Astrocyte (in vitro differentiated cells and primary cell): ENCODE measurements around the gene ARPC5. TPM values are rescaled to one million over a fixed set of nuclear protein-coding genes. Genes with fewer than 3 reads are reported as not detected.

ENCODE experiments used
- DNase-seq: peaks from one replicate; pipeline ENCODE4 v3.0.0-alpha.2; 2010; ENCODE audit warnings: low read depth
- FAIRE-seq: peaks from 2 replicates; lab custom pipeline; 2011; peaks lifted over from hg19 to GRCh38; lab: Jason Lieb, UNC
- H2AFZ ChIP-seq: 2 replicates; pipeline ENCODE4 v1.6.0; 2012; ENCODE audit warnings: low read depth, low read length, inconsistent platforms
- H3K27ac ChIP-seq: 2 replicates; pipeline ENCODE4 v1.5.1; 2011; ENCODE audit warnings: low read depth, low read length, inconsistent platforms
- H3K27me3 ChIP-seq: 2 replicates; pipeline ENCODE4 v1.6.0; 2011; ENCODE audit warnings: low read length, inconsistent platforms; ENCODE audit not compliant: insufficient read depth
- H3K36me3 ChIP-seq: 2 replicates; pipeline ENCODE4 v1.5.1; 2011; ENCODE audit warnings: low read length, inconsistent platforms; ENCODE audit not compliant: insufficient read depth
- H3K4me1 ChIP-seq: 2 replicates; pipeline ENCODE4 v1.5.1; 2011; ENCODE audit warnings: low read length, inconsistent platforms; ENCODE audit not compliant: insufficient read depth
- H3K4me2 ChIP-seq: 2 replicates; pipeline ENCODE4 v1.6.0; 2012; ENCODE audit warnings: low read length, inconsistent platforms
- H3K4me3 ChIP-seq: 2 replicates; pipeline ENCODE4 v1.5.1; 2011; ENCODE audit warnings: low read depth, mild to moderate bottlenecking, low read length, inconsistent platforms; ENCODE audit not compliant: insufficient read depth
- H3K79me2 ChIP-seq: 2 replicates; pipeline ENCODE4 v1.6.0; 2012; ENCODE audit warnings: mild to moderate bottlenecking, low read length, inconsistent platforms; ENCODE audit not compliant: insufficient read depth
- H3K9ac ChIP-seq: 2 replicates; pipeline ENCODE4 v1.6.0; 2012; ENCODE audit warnings: mild to moderate bottlenecking, low read length, inconsistent platforms
- H3K9me3 ChIP-seq: 2 replicates; pipeline ENCODE4 v1.5.1; 2012; ENCODE audit warnings: low read depth, mild to moderate bottlenecking, low read length, inconsistent platforms; ENCODE audit not compliant: insufficient read depth
- H4K20me1 ChIP-seq: 2 replicates; pipeline ENCODE4 v1.6.0; 2012; ENCODE audit warnings: low read length, inconsistent platforms; ENCODE audit not compliant: insufficient read depth
- H3K27ac Mint-ChIP-seq: one replicate; pipeline ENCODE4 v1.8.0; 2021; ENCODE audit warnings: mild to moderate bottlenecking, mixed read lengths; ENCODE audit not compliant: unreplicated experiment
- H3K27me3 Mint-ChIP-seq: one replicate; pipeline ENCODE4 v1.8.0; 2021; ENCODE audit warnings: low read depth, mixed read lengths; ENCODE audit not compliant: unreplicated experiment
- H3K36me3 Mint-ChIP-seq: one replicate; pipeline ENCODE4 v1.8.0; 2021; ENCODE audit warnings: low read depth, mixed read lengths; ENCODE audit not compliant: unreplicated experiment
- H3K4me1 Mint-ChIP-seq: one replicate; pipeline ENCODE4 v1.8.0; 2021; ENCODE audit warnings: low read depth, mixed read lengths; ENCODE audit not compliant: unreplicated experiment
- H3K4me3 Mint-ChIP-seq: one replicate; pipeline ENCODE4 v1.8.0; 2021; ENCODE audit warnings: mild to moderate bottlenecking, moderate library complexity, mixed read lengths; ENCODE audit not compliant: unreplicated experiment
- H3K9me3 Mint-ChIP-seq: one replicate; pipeline ENCODE4 v1.8.0; 2021; ENCODE audit warnings: mild to moderate bottlenecking, mixed read lengths; ENCODE audit not compliant: unreplicated experiment
- CTCF ChIP-seq: IDR thresholded peaks from 2 replicates; pipeline ENCODE4 v1.5.1; 2011; ENCODE audit warnings: low read depth, mild to moderate bottlenecking, inconsistent platforms, low read length, moderate library complexity; ENCODE audit not compliant: insufficient read depth
- EZH2 ChIP-seq: IDR thresholded peaks from 2 replicates; pipeline ENCODE4 v1.6.1; 2012; ENCODE audit warnings: mild to moderate bottlenecking, low read length, inconsistent platforms; ENCODE audit not compliant: insufficient read depth
- total RNA-seq: library from RNA; stranded (reverse); gene quantifications from 2 replicates; pipeline ENCODE4 v1.2.1, GENCODE V29; 2021

ARPC5 gene
- total RNA-seq, 1 donor from 2014 or later = 180 TPM

GRCh38 chr1:183586455-183586854, 49.1 kb downstream of the ARPC5 start:
- no peaks in the 10 kb centered on the region for H3K79me2 ChIP-seq
- H3K4me1 ChIP-seq = no peaks in the 10 kb centered on the region
- no peak overlapping the region for H3K27ac ChIP-seq
- H3K36me3 Mint-ChIP-seq = no peaks in the 10 kb centered on the region
- H3K9ac ChIP-seq = no peak overlapping the region
- no peaks in the 10 kb centered on the region for H3K36me3 ChIP-seq
- H3K27me3 Mint-ChIP-seq = peaks cover 1% of the 10 kb centered on the region
- DNase-seq (no peak), FAIRE-seq (no peak)
- H3K4me3 ChIP-seq = no peak overlapping the region
- H4K20me1 ChIP-seq = no peaks in the 10 kb centered on the region
- no peaks in the 10 kb centered on the region for H3K9me3 Mint-ChIP-seq
- H3K4me2 ChIP-seq = no peak overlapping the region
- H3K27me3 ChIP-seq = no peaks in the 10 kb centered on the region
- H3K9me3 ChIP-seq = no peaks in the 10 kb centered on the region
- H3K4me1 Mint-ChIP-seq = no peaks in the 10 kb centered on the region
- no peak overlapping the region for H3K4me3 Mint-ChIP-seq
- TF ChIP-seq EZH2 (no peak), CTCF (no peak)
- H3K27ac Mint-ChIP-seq = no peak overlapping the region
- H2AFZ ChIP-seq = no peak overlapping the region

- Histone ChIP-seq H3K4me1 (no peaks in the 10 kb centered on the region), H3K27me3 (no peaks in the 10 kb centered on the region), H3K36me3 (no peaks in the 10 kb centered on the region), H4K20me1 (no peaks in the 10 kb centered on the region), H3K79me2 (no peaks in the 10 kb centered on the region), H3K27ac (no peak overlapping the region), H2AFZ (no peak overlapping the region), H3K4me2 (no peak overlapping the region), H3K9ac (no peak overlapping the region), H3K9me3 (no peaks in the 10 kb centered on the region), H3K4me3 (no peak overlapping the region)
- Mint-ChIP-seq H3K4me3 (no peak overlapping the region), H3K9me3 (no peaks in the 10 kb centered on the region), H3K27me3 (peaks cover 1% of the 10 kb centered on the region), H3K36me3 (no peaks in the 10 kb centered on the region), H3K27ac (no peak overlapping the region), H3K4me1 (no peaks in the 10 kb centered on the region)
- DNase-seq (no peak), FAIRE-seq (no peak)
- TF ChIP-seq CTCF = no peak
- TF ChIP-seq EZH2 = no peak
Observed at GRCh38 chr1:183585038-183585437, 50.5 kb downstream of the ARPC5 start.

GRCh38 chr1:183584147-183584546, 51.4 kb downstream of the ARPC5 start:
- Histone ChIP-seq H3K9me3 (no peaks in the 10 kb centered on the region), H3K27ac (no peak overlapping the region), H3K9ac (no peak overlapping the region), H3K27me3 (no peaks in the 10 kb centered on the region), H3K36me3 (no peaks in the 10 kb centered on the region), H2AFZ (no peak overlapping the region), H3K4me1 (no peaks in the 10 kb centered on the region), H3K79me2 (no peaks in the 10 kb centered on the region), H4K20me1 (no peaks in the 10 kb centered on the region), H3K4me2 (no peak overlapping the region), H3K4me3 (no peak overlapping the region)
- H3K9me3 Mint-ChIP-seq = no peaks in the 10 kb centered on the region
- FAIRE-seq (no peak), DNase-seq (no peak)
- no peak overlapping the region for H3K27ac Mint-ChIP-seq
- H3K4me1 Mint-ChIP-seq = no peaks in the 10 kb centered on the region
- H3K36me3 Mint-ChIP-seq = no peaks in the 10 kb centered on the region
- no peak overlapping the region for H3K4me3 Mint-ChIP-seq
- no peak for TF ChIP-seq EZH2
- no peak for TF ChIP-seq CTCF
- H3K27me3 Mint-ChIP-seq = peaks cover 1% of the 10 kb centered on the region
